ENCODE results near the gene TADA2B. TPM values are rescaled to one million over a fixed set of nuclear protein-coding genes. Genes with fewer than 3 reads are reported as not detected.
A peak's percentile ranks its signal among the peaks of the same experiment; 100 is the strongest.

TADA2B gene
- total and polyA plus RNA-seq, 9 of the 15 experiments (the other 6 are each of a cell fraction or from before 2014, with no cell fraction given), result 0.55 to 12.2 (median 7.5) TPM

DNA sequence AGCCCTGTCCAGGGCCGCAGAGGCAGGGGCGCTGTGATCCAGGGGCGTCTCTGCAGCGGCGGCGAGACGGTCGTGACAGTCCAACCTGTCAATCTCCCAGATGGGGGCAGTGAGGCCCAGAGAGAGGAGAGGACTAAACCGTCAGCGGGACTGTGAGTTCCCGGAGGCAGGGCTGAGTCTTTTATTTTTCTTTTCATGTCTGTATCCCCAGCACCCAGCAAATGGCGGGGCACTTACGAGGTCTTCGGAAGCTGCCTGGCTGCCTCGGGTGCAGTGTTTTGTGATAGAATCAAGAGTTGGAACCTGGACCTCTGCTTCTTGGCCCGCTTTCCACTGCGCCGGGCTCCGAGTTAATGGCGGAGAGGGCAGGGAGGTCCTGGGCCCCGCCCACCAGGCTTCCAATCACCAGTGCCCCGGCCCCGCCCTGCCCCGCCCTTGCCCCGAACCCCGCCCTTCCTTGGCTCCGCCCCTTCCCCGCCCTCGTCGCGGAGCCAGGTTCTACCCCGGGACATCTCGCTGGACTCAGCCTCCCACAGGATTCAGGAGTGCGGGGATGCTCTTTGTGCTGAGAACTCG lies 59.9 kb downstream of the TADA2B start (continued):
- TF ChIP-seq STAT6 (CRISPR knock-in tag; IDR thresholded peaks at IDR 0.05), result no peak
- TF ChIP-seq ZNF518B (CRISPR knock-in tag; IDR thresholded peaks at IDR 0.05), result no peak
- no peak for TF ChIP-seq ZSCAN29 (IDR thresholded peaks at IDR 0.05)
- peak; percentile 66 for TF ChIP-seq PBX2 (CRISPR knock-in tag; IDR thresholded peaks at IDR 0.05; ENCODE audit: low read depth)
- TF ChIP-seq PBX2 (tag; conservative IDR thresholded peaks at IDR 0.05; ENCODE audit: low read depth), result peak; percentile 79
- no peak for TF ChIP-seq ZBTB8A (IDR thresholded peaks at IDR 0.05; ENCODE audit: partially characterized antibody)
- no peak for TF ChIP-seq ZNF175 (CRISPR knock-in tag; IDR thresholded peaks at IDR 0.05; ENCODE audit: low read depth)
- TF ChIP-seq, protein P1, sequence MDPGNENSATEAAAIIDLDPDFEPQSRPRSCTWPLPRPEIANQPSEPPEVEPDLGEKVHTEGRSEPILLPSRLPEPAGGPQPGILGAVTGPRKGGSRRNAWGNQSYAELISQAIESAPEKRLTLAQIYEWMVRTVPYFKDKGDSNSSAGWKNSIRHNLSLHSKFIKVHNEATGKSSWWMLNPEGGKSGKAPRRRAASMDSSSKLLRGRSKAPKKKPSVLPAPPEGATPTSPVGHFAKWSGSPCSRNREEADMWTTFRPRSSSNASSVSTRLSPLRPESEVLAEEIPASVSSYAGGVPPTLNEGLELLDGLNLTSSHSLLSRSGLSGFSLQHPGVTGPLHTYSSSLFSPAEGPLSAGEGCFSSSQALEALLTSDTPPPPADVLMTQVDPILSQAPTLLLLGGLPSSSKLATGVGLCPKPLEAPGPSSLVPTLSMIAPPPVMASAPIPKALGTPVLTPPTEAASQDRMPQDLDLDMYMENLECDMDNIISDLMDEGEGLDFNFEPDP (CRISPR knock-in tag; IDR thresholded peaks at IDR 0.05), result no peak
- peak; percentile 31 to 91 (median 81) for TF ChIP-seq YY1 (IDR thresholded peaks at IDR 0.05; ENCODE audit: borderline replicate concordance in 1 of 3, control insufficient read depth in 1 of 3, extremely low read depth in 1 of 3, insufficient read depth in 3 of 3, insufficient read length in 1 of 3, insufficient replicate concordance in 2 of 3, low read depth in 1 of 3, low read length in 2 of 3)
- peak in 1 of 2 experiments; percentile 47; a peak in 2 of 4 replicates for TF ChIP-seq NRF1 (conservative IDR thresholded peaks at IDR 0.05 in 1 of 2, IDR thresholded peaks at IDR 0.05 in 1 of 2)
- no peak for TF ChIP-seq THRAP3 (IDR thresholded peaks at IDR 0.05; ENCODE audit: borderline replicate concordance)
- peak in 1 of 2 experiments; percentile 19; a peak in 2 of 4 replicates for TF ChIP-seq RAD21 (CRISPR knock-in tag; conservative IDR thresholded peaks at IDR 0.05 in 1 of 2, IDR thresholded peaks at IDR 0.05 in 1 of 2)
- TF ChIP-seq RFX5 (IDR thresholded peaks at IDR 0.05; ENCODE audit: low read depth, low read length), result no peak
- no peak for TF ChIP-seq ZNF77 (CRISPR knock-in tag; IDR thresholded peaks at IDR 0.05)
- TF ChIP-seq MYNN (IDR thresholded peaks at IDR 0.05), result no peak
- no peak for TF ChIP-seq MYNN (CRISPR knock-in tag; IDR thresholded peaks at IDR 0.05)
- TF ChIP-seq ZNF197 (CRISPR knock-in tag; IDR thresholded peaks at IDR 0.05; ENCODE audit: low read depth), result no peak

Measured in K562 (cell line).